NB4 (cell line): ENCODE results near the gene OR2A14.

Experiments used
- DNase-seq: peaks from one replicate; pipeline ENCODE4 v3.0.0; 2010; ENCODE audit warnings: low read depth
- H3K4me3 ChIP-seq: one replicate; pipeline ENCODE4 v1.5.1; 2011; ENCODE audit warnings: mild to moderate bottlenecking, low read depth, low read length, moderate library complexity
- MYC ChIP-seq: IDR thresholded peaks from 2 replicates; pipeline ENCODE4 v1.6.1; 2011; ENCODE audit warnings: low read depth, low read length
- POLR2A ChIP-seq: IDR thresholded peaks from 2 replicates; pipeline ENCODE4 v1.6.1; 2011; ENCODE audit warnings: mild to moderate bottlenecking; ENCODE audit not compliant: insufficient read length; ENCODE audit errors: extremely low read depth
- TF ChIP-seq, protein P1 (sequence below): IDR thresholded peaks from one replicate; pipeline ENCODE4 v1.5.1; 2012; ENCODE audit warnings: low read depth, low read length
- TF ChIP-seq, protein P2 (sequence below): IDR thresholded peaks from 2 replicates; pipeline ENCODE4 v1.6.1; 2011; ENCODE audit warnings: low read depth, low read length

Gene OR2A14

DNA sequence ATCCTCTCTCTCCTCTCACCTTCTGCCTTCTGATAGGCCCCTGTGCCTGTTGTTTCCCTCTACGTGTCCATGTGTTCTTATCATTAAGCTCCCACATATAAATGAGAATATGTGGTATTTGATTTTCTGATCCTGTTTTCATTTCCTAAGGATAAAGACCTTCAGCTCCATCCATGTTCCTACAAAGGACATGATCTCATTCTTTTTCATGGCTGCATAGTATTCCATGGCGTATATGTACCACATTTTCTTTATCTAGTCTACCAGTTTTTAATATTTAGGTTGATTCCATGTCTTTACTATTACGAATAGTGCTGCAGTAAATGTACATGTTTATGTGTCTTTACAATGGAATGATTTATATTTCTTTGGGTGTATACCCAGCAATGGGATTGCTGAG, 32.3 kb upstream of the OR2A14 start:
- H3K4me3 ChIP-seq, result no peak overlapping the region
- TF ChIP-seq, protein P1, sequence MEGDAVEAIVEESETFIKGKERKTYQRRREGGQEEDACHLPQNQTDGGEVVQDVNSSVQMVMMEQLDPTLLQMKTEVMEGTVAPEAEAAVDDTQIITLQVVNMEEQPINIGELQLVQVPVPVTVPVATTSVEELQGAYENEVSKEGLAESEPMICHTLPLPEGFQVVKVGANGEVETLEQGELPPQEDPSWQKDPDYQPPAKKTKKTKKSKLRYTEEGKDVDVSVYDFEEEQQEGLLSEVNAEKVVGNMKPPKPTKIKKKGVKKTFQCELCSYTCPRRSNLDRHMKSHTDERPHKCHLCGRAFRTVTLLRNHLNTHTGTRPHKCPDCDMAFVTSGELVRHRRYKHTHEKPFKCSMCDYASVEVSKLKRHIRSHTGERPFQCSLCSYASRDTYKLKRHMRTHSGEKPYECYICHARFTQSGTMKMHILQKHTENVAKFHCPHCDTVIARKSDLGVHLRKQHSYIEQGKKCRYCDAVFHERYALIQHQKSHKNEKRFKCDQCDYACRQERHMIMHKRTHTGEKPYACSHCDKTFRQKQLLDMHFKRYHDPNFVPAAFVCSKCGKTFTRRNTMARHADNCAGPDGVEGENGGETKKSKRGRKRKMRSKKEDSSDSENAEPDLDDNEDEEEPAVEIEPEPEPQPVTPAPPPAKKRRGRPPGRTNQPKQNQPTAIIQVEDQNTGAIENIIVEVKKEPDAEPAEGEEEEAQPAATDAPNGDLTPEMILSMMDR, result no peak
- TF ChIP-seq POLR2A (no peak), MYC (no peak)
- TF ChIP-seq, protein P2, sequence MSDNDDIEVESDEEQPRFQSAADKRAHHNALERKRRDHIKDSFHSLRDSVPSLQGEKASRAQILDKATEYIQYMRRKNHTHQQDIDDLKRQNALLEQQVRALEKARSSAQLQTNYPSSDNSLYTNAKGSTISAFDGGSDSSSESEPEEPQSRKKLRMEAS, result no peak
- no peak for DNase-seq

DNA sequence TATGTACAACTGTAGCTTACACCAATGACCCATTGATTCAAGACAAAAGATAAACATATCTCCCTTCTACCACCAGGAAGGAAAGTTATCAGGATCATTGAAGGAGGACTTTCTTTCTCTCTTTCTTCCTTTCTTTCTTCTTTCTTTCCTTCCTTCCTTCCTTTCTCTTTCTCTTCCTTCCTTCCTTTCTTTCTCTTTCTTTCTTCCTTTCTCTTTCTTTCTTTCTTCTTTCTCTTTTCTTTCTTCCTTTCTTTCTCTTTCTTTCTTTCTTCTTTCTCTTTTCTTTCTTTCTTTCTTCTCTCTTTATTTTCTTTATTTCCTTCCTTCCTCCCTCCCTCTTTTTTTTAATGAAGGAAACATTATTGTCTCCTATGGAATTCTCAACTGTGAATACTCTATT, 24.2 kb upstream of the OR2A14 start:
- TF ChIP-seq MYC (no peak), POLR2A (no peak)
- TF ChIP-seq, protein P1, result no peak
- TF ChIP-seq, protein P2, result no peak
- DNase-seq, result no peak
- no peak overlapping the region for H3K4me3 ChIP-seq

DNA sequence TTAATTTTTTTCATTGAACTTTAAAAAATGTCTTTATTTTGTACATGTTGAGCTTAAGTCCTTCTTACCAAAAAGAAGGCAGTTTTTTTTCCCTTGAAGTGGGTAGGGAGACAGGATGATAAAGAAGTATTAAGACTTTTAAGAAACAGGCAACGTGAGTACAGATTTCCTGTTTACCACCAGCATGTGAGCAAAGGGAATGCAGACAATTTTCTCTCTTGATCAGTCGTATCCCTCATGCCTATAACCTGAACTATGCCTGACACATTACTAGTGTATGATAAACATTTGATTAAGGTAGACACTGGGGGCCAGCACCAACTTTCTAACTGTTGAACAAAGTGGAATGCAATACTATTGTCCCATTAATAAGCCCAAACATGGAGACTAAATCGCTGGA, 22.4 kb upstream of the OR2A14 start:
- DNase-seq, result no peak
- H3K4me3 ChIP-seq, result no peak overlapping the region
- TF ChIP-seq, protein P1, result no peak
- TF ChIP-seq, protein P2, result no peak
- TF ChIP-seq MYC, result no peak
- no peak for TF ChIP-seq POLR2A

DNA sequence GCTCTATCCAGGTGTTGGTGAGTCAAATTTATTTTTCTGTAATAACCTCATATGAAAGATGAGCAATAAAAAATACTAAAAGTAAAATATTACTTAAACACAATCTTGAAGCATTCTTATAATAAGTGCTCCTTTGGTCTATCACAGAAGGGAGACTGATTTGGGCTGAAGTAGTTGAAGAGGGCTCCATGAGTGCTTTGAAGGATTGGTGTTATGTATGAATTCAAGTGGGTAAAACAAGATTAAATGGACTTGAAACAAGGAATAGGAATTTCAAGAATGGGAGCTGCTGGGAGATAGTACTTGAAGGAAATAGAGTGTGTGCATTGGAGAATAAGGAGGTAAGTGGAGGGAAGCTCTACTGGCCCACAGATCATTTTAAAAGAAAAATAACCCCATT, 20.9 kb upstream of the OR2A14 start:
- H3K4me3 ChIP-seq, result no peak overlapping the region
- TF ChIP-seq MYC (no peak), POLR2A (no peak)
- TF ChIP-seq, protein P2, result no peak
- TF ChIP-seq, protein P1, result no peak
- DNase-seq, result no peak

DNA sequence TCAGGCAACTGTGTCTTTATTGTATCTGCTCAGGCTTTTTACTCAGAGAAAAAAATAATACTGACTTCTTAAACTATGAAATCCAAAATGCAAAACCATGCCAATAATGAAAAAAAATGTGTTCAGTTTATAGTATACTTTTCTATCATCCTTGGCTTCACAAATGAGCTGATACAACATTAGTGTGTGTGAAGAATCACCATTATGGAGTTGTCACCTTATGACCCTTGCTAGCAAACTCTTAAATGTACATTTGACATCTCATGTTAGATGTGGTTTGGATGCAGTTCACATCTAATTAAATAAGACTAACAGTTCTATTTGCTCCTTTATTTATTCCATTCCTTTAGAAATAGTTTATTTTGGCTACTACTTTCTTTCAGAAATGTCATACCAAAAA, 17.8 kb upstream of the OR2A14 start:
- no peak overlapping the region for H3K4me3 ChIP-seq
- DNase-seq, result no peak
- TF ChIP-seq, protein P1, result no peak
- no peak for TF ChIP-seq MYC
- TF ChIP-seq, protein P2, result no peak
- no peak for TF ChIP-seq POLR2A

DNA sequence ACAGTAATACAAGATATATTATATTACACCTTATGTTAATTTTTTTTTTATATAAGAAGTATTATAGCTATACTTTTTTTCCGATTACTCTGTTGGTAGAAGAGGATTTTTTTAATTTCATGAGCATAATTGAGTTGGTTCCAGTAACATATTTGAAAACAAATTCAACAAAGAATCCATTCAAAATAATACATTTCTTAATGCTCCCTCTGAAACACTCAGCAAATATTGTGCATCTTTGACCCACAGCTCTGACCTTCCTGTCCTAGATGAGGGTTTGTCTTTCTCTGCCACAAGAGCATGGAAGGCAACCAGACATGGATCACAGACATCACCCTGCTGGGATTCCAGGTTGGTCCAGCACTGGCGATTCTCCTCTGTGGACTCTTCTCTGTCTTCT, 13.7 kb upstream of the OR2A14 start, which contains the start of gene OR2A2:
TSS of gene OR2A2 (plus strand) at position 301 of the 400 bp plus-strand sequence. CDS start at position 301, 0 bp downstream.
- DNase-seq, result no peak
- no peak for TF ChIP-seq POLR2A
- TF ChIP-seq, protein P1, result no peak
- TF ChIP-seq MYC, result no peak
- TF ChIP-seq, protein P2, result no peak

More for the DNA sequence above, 13.7 kb upstream of the OR2A14 start, which contains the start of gene OR2A2:
- no peak within 1 kb of the TSS for H3K4me3 ChIP-seq
